ENCODE measurements around the gene CMC2. TPM values are rescaled to one million over a fixed set of nuclear protein-coding genes. Genes with fewer than 3 reads are reported as not detected.
A peak's percentile ranks its signal among the peaks of the same experiment; 100 is the strongest.

CMC2 gene
- 53.2 and 59.8 TPM in 2 replicates for total RNA-seq (ENCODE audit: low replicate concordance)
- long read RNA-seq, full-length matches to known transcripts = 9 of 23 reads
- long read RNA-seq, partial matches to known transcripts = 1 of 23 reads
- long read RNA-seq, other reads (novel, unspliced or antisense) = 13 of 23 reads

DNA sequence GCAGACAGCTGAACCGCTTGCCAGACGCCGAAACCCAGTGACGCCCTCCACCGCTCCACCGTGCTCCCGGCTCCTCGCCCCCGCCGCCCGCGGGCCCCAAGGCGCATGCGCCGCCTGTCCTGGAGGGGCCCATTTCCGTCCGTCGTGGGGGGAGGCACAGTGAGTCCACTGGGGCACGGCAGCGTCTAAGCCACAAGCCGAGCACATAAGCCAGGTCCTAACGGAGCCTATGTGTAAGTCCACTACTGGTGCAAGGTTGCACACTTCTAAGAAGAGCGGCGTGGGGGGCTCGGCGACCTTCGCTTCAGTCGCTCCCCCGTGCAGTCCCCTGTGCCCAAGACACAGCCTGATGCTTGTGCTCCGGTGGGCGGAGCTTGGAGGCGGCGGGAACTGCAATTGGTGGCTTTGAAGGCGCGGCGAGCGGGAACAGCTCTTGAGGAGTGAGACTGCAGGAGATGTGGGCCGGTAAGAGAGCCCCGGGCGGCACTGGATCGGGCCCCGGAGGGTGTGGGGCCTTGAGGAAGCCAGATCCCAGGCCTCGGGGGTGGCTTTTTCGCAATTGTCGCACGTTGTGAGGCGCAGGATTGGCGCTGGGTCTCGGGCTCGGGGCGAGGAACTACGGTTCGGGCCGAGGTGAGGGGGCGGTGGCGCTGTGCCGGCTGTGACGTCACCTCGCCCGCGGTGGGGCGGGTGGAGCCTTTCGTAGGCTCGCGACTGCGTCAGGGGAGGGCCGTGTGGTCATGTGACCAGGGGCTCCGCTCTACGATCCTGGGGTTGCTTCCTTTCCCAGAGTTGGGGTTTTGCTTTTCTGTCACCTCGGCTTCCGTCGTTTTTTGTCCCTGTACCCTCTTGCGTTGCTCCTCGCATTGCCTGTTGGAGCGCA, at the start of gene CMC2, which contains the start of gene CENPN:
TSS of gene CMC2 (minus strand) at position 73 of the 883 bp plus-strand sequence. CDS start 9,491 bp downstream, outside the sequence.
TSS of gene CENPN (plus strand) at position 402 of the 883 bp plus-strand sequence. CDS start 4,726 bp downstream, outside the sequence.
- Mint-ChIP-seq H3K9me3 (no peaks in the 10 kb centered on the region), H3K4me3 (peak within 1 kb of the TSS; percentile 99), H3K36me3 (no peaks in the 10 kb centered on the region), H3K4me1 (ENCODE audit: unreplicated experiment) (peaks cover 29% of the 10 kb centered on the region), H3K27ac (peak within 1 kb of the TSS; percentile 100), H3K27me3 (no peaks in the 10 kb centered on the region)
- TF ChIP-seq, protein P1, sequence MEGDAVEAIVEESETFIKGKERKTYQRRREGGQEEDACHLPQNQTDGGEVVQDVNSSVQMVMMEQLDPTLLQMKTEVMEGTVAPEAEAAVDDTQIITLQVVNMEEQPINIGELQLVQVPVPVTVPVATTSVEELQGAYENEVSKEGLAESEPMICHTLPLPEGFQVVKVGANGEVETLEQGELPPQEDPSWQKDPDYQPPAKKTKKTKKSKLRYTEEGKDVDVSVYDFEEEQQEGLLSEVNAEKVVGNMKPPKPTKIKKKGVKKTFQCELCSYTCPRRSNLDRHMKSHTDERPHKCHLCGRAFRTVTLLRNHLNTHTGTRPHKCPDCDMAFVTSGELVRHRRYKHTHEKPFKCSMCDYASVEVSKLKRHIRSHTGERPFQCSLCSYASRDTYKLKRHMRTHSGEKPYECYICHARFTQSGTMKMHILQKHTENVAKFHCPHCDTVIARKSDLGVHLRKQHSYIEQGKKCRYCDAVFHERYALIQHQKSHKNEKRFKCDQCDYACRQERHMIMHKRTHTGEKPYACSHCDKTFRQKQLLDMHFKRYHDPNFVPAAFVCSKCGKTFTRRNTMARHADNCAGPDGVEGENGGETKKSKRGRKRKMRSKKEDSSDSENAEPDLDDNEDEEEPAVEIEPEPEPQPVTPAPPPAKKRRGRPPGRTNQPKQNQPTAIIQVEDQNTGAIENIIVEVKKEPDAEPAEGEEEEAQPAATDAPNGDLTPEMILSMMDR (conservative IDR thresholded peaks at IDR 0.05) = no peak
- peak; percentile 98 for DNase-seq (ENCODE audit: extremely low spot score, unreplicated experiment)

DNA sequence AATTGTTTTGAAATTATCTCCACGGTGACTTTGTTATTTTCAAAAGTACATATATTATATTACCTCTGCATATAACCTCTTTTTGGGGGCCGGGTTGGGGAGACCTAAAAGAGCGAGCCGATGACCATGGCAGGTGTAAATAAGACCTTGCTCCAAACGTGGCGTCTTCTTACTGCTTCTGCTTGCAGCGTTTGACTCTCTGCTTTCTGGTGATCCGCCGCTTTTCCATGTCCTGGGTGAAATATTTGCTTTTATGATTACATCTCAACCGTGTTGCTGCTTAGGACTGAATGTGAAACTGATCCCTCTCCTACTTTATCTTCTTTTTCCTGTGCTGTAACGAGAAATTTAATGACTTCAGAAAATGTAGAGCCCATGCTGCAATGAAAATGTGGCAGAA, 47.1 kb upstream of the CMC2 start:
- DNase-seq (ENCODE audit: extremely low spot score, unreplicated experiment) = no peak
- peaks cover 10% of the 10 kb centered on the region for H3K36me3 Mint-ChIP-seq
- no peaks in the 10 kb centered on the region for H3K27me3 Mint-ChIP-seq
- no peak overlapping the region for H3K4me3 Mint-ChIP-seq
- H3K27ac Mint-ChIP-seq = no peak overlapping the region
- TF ChIP-seq, protein P1 (conservative IDR thresholded peaks at IDR 0.05) = no peak
- H3K4me1 Mint-ChIP-seq (ENCODE audit: unreplicated experiment) = peaks cover 4% of the 10 kb centered on the region
- peaks cover 13% of the 10 kb centered on the region for H3K9me3 Mint-ChIP-seq

GRCh38 chr16:81042821-81043220, 36.1 kb upstream of the CMC2 start:
- Mint-ChIP-seq H3K4me3 (no peak overlapping the region), H3K36me3 (peaks cover 51% of the 10 kb centered on the region), H3K27ac (no peak overlapping the region), H3K27me3 (no peaks in the 10 kb centered on the region), H3K4me1 (ENCODE audit: unreplicated experiment) (peaks cover 7% of the 10 kb centered on the region), H3K9me3 (no peaks in the 10 kb centered on the region)
- no peak for DNase-seq (ENCODE audit: extremely low spot score, unreplicated experiment)
- TF ChIP-seq, protein P1 (conservative IDR thresholded peaks at IDR 0.05) = no peak

- peaks cover 49% of the 10 kb centered on the region for H3K36me3 Mint-ChIP-seq
- no peaks in the 10 kb centered on the region for H3K9me3 Mint-ChIP-seq
- no peak for DNase-seq (ENCODE audit: extremely low spot score, unreplicated experiment)
- H3K4me1 Mint-ChIP-seq (ENCODE audit: unreplicated experiment) = peaks cover 15% of the 10 kb centered on the region
- no peak overlapping the region for H3K4me3 Mint-ChIP-seq
- no peaks in the 10 kb centered on the region for H3K27me3 Mint-ChIP-seq
- no peak overlapping the region for H3K27ac Mint-ChIP-seq
- TF ChIP-seq, protein P1 (conservative IDR thresholded peaks at IDR 0.05) = no peak
Measured at GRCh38 chr16:81041696-81042095, 35.0 kb upstream of the CMC2 start.

DNA sequence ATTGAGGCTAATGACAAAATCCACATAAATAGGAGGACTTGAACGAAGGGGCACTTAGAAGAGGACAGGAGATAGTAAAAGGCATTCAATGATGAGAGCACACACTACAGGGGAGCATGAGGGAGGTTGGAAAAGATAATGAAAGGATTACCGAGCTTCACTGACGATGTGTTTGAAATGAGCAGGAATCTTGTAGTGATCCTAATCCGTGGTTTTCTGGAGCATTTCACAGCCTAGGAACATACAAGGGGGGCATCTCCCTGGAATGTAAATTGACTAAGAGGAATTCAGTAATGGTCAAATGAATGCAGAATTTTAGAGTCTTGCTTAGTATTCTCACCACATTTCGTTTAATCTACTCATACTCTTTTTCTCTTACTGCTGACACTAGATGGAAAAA, 34.2 kb upstream of the CMC2 start:
- Mint-ChIP-seq H3K27ac (no peak overlapping the region), H3K9me3 (no peaks in the 10 kb centered on the region), H3K36me3 (peaks cover 46% of the 10 kb centered on the region), H3K4me1 (ENCODE audit: unreplicated experiment) (peaks cover 16% of the 10 kb centered on the region), H3K4me3 (no peak overlapping the region), H3K27me3 (no peaks in the 10 kb centered on the region)
- DNase-seq (ENCODE audit: extremely low spot score, unreplicated experiment) = no peak
- TF ChIP-seq, protein P1 (conservative IDR thresholded peaks at IDR 0.05) = no peak

Data from type B pancreatic cell (in vitro differentiated cells).